GM21825 (cell line): ENCODE results near the gene PRIMPOL.

Experiments used
- ATAC-seq: cut with Tn5 transposase; IDR thresholded peaks from one replicate; pipeline ENCODE4 v1.9.1; 2021; ENCODE audit warnings: mild to moderate bottlenecking, moderate library complexity; ENCODE audit not compliant: unreplicated experiment

The PRIMPOL gene

DNA sequence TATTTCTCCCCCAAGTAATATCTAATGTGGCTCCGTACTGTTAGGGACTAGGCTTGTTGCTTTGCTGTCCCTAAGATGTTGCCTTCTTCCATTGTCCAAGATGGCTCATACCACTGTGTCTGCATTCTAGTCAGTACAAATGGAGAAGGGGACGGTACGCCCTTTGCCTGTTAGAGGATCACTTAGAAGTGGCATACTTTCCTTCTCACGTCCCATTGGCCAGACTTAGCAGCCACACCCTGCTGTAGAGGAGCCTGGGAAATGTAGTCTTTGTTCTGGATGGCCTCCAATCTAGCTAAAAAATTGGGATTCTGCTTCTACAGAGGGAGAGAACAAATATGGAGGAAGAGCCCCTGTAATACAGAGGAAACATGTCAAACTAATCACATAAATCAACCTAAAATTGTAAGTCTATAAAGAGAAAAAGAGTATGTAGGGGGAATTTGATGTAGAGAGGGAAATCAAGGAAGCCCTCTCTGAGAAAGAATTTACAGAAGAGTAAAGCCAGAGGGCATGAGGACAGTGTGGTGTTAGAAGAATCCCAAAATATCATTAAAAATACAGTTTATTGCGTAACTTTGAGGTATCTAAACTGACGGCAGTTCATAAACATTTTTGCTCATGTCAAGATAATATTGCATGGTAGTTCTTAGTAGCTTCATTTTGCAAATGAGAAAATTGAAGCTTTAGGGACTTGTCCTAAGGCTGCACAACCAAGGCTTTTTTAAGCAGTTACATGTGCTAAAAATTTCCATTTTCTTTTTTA is 15.1 kb downstream of the PRIMPOL start:
- ATAC-seq: no peak

DNA sequence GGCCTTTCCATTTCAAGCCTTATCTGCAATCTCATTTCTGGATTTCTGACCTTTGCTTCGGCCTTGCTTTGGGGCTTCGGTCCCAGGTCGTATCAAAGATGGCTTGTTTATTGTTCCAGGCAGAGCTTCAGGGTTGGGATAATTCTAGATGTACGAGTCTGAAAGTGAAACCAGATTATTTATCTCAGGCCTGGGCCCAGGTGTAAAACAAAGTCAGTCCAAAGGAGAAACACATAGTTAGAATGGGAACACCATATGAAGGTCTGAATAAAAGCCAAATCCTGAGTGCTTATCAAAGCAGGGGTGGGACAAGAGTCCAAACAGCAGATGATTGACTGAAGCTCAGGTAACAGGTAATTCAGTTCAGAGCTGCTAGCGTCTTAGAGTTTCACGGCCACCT is 17.1 kb downstream of the PRIMPOL start:
- no peak for ATAC-seq

DNA sequence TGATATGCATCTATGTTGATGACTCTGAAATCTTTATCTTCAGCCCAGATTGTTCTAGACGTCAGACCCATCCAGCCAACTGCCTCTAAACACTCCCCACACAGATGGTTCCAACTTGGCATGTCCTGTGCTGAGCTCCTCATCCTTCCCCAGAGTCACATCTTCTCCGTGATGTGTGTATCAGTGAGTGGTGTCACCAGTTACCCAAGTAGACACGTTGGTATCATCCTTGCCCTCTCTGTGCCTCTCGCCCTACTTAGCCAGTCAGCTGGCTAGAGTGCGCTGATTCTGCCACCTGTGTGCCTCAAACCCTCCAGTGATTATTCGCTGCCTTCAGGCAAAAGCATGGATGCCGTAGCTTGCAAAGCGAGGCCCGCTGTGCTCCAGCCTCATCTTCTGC is 18.6 kb downstream of the PRIMPOL start:
- ATAC-seq: no peak

DNA sequence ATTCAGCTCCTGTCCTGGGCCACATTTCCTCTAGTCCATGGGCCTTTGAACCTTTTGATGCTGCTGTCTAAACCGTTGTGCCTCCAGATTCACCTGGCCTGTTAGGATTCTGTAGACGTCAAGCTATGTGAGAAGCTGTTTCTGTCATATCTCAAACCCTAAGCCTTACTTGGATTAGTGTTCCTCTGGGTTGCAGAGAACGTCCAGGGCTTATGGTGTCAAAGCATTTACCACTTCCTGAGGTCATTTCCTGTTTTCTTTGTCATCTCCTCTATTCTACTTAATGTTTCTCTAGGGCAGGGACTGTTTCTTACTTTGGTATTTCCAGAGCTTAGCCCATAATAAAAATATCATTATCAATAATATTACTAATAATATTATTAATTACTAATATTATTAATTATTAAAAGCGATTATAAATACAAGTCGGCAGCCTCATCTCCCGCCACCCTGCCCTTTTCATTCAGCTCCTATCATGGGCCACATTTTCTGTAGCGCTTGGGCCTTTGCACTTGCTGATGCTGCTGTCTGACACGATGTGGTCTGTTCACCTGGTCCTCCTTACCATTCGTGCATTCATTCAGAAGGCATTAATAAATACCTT is 19.1 kb downstream of the PRIMPOL start:
- ATAC-seq: no peak

DNA sequence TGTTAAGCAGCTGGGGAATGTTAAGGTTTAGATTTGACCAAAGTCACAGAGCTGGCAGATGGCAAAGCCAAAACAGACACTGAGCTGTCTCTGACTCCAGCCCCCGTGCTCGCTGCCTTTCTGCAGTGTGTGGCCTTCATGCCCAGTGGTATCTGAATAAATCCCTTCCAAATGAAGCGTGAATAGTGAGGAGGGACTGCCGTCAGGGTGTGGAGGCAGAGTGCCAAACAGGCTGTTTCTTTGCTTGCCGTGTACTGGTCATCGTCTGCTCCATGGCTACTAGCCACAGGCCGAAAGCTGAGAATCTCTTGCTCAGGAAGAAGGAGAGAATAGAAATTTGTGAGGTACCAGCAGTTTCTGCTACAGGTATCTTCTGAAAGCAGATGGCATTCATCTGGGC is 19.7 kb downstream of the PRIMPOL start:
- no peak for ATAC-seq

DNA sequence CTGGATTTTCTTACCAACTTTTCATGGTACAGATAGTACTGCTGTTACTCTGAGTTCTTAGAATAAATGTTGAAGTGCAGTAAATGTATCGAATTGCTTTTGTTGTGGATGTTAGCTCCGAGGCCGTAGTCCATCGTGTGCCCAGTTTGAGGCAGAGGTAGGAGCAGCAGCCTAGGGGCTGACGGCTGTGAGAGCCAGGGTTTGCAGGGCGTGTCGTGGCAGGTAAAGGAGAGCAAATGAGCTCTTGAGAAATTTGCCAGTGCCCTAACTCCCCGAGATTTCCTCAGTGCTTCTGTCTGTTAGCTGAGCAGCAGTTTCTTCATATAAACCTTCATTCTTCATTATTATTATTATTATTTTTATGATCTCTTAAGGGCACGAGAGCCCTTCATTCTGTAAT is 21.6 kb downstream of the PRIMPOL start:
- no peak for ATAC-seq

DNA sequence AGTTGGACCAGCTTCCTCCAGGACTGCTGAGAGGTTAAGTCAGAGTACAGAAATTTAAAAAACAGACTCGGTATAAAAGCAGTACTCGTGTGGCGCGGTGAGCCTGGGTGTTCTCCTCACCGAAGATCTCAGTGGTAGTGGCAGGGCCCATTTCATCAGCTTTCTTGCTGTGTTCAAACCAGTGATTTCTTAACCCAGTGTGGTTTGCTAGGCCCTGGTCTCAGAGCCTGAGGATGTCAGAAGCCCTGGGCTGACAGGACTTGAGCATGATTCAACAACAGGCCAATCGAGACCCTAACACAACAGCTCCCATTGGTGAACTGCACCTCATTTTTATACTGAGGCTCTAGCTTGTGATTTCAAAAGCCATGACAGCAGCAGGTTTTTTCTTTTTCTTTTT is 23.2 kb downstream of the PRIMPOL start:
- no peak for ATAC-seq

DNA sequence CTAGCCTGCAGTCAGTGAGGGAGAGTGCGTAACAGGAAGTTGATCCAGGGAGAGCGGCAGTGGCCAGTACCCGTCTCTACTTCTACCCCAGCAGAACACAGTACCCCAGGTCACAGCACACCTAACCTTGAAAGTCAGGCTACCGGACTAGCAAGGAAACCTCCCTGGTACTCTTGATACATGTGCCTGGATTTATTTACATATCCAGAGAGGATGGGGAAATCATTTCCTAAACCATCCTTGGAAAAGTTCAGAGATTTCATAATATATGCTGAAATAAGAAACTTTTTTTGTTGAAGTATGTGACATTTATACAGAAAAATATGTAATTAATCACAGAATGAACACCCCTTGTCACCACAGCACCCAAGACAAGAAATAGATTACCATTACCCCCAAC is 24.5 kb downstream of the PRIMPOL start:
- no peak for ATAC-seq

DNA sequence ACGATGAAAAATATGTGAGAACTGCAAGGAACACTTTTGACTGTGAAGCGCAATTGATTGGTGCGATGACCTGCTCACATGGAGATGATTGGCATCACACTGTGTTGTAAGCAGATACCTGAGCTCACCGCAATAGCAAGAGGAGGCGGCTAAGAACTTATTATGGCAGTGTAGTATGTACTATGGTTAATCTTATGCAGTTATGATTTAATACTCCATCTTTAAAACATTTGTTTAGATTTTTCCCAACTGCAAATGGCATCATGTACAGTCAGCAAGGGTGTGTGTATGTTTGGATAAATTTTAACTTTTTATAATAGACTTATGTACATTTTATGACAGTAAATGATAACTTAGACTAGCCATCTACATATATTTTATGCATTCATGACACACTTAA is 25.5 kb downstream of the PRIMPOL start:
- ATAC-seq: no peak

DNA sequence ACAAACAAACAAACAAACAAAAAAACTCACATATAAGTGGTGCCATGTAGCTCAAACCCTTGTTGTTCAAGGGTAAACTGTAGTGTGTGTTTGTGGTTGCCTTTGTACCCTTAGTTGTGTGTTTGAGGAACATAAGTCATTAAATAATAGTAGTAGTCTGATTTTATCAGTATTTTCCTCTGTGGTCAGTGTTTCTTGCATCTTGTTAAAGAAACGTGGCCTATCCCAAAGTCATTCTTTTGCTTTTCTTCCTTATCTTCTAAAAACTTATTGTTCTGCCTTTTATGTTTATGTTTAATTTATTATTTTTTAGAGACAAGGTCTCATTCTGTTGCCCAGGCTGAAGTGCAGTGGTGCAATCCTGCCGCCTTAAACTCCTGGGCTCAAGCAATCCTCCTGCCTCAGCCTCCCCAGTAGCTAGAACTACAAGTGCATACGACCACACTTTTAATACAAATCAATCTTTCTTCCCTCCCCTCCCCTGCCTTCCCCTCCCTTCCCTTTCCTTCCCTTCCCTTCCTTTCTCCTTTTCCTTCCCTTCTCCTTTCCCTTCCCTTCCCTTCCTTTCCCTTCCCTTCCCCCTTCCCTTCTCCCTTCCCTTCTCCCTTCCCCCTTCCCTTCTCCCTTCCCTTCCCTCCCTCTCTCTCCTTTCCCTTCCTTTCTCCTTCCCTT is 26.4 kb downstream of the PRIMPOL start:
- no peak for ATAC-seq

DNA sequence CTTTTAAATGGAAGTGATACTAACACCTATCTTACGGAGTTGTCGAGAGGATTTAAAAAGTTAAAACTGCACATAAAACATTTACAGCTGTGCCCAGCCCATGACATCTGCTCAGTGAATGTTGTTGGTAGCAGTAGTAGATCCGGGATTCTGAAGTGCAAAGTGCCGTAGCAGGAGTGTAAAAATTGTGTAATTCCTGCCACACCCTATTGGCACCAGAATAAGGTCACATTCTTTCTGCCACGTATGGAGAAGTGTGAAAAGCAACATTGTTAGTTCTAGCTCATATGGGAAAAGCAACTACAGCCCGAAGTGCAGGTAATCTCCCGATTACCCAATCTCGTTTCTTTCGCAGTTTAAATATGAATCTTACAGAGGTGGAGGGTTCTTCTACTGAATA is 31.2 kb downstream of the PRIMPOL start:
- ATAC-seq: no peak

DNA sequence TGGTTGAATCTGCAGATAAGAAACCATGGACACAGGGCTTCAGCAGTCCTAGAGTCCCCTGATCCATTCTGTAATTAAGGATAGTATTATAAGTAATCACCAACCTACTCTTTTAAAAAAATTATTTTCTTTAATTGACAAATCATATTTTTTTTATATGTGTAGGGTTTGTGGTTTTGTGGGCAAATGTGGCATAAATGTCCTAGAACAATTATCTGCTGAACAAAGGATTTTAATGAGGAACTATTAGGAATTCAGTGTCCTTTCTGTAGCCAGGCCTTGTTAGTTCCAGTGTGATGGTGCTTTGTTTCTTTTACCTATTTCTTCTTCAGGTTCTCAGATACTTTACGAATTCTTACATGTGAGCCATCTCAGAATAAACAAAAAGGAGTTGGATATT is 32.4 kb downstream of the PRIMPOL start:
- no peak for ATAC-seq

DNA sequence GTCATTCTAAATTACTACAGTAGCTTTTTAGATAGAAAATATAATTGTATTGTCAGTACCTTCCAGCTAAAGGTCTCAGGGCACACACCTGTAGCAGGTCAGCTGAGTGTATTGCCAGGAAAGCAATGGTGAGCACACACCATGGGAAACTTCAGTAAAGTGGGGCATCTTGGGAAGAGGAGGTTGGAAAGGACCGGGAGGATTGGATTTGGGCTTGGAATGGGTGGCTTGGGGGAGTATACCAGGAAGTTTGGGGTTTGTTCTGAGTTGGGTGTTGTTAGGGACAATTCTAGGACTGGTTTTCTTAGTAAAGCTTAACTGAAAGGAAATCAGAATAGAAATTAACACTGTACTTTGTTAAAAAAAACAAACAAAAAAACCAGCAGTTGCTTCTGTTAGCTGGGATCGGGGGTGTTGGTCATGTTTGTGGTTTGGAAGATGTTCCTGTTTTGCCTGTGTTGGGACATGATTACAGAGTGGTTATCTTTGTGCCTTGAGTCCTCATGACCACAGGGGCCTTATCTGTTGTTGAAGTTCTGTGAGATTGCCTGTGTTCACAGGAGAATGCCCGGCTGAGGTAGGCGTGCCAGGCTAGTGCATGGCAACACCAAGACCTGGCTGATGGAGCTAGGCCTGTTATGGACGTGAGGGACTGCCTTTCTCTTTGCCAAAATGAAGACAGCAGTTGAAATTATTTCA is 35.1 kb downstream of the PRIMPOL start:
- ATAC-seq: no peak

DNA sequence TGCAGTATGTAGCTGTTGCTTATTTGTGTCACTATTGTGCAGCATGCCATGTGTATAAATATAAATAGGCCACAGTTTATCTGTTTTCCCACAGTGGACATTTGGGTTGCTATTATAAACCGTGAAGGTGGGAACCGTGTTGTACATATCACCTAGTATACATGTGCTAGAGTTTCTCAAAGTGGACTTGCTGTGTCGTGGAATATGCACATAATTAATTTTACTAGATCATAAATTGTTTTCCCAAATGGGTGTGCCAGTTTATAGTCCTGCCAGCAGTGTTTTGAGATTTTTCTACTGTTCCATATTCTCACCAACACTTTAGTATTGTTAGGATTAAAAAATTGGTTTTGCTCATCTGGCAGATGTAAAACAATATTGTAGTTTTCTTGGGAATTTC is 38.5 kb downstream of the PRIMPOL start:
- ATAC-seq: no peak

DNA sequence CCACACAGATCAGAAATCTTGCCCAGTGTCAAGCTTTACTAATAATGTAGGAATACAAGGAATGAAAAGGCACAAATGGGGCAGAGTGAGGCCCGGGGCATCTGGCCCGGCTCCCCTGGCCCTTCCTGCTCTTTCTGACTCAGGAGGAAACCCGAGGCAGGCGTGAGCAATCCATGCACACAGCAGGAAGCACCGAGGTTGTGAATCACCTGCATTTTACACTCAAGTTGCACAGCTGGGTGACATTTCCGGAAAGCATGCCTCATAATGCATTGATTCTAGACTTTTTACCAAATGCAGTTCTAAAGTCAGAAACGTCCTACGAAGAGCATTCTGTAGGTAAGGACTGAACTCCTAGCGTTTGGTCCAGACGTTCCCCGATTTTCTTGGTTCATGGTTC is 38.9 kb downstream of the PRIMPOL start:
- no peak for ATAC-seq

DNA sequence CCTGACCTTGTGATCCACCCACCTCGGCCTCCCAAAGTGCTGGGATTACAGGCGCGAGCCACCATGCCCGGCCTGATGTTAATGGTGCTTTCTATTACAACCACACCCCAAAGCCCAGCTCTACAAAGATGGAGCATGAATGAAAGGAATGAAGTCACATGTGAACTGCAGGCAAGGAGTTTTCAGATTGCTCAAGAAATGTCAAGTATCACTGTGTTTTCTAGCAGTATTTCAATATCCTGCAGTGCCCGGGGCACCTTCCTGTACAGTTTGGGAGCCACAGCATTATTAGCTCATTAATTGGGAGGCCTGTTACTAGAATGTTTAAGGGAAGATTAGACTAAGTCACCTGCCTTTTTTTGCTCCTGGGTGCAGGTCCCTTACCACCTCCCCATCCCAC is 40.1 kb downstream of the PRIMPOL start:
- no peak for ATAC-seq

DNA sequence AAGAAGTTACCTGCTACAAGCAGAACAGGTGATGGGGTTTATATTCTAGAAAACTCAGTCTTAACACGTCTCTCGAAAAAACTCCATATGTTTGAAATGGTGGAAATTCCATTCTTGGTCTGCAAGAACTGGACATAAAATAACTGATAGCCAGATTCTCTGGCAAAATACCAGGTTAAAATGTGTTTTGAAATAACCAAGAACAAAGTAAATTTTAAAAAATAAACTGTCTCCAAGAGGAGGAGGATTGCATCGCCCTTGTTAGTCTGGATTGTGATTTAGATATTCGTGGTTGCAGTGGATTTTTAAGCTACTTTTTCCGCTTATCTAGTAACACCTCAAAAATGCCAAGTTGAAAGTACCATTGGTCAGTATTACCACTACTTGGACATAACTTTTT is 43.5 kb downstream of the PRIMPOL start:
- no peak for ATAC-seq

DNA sequence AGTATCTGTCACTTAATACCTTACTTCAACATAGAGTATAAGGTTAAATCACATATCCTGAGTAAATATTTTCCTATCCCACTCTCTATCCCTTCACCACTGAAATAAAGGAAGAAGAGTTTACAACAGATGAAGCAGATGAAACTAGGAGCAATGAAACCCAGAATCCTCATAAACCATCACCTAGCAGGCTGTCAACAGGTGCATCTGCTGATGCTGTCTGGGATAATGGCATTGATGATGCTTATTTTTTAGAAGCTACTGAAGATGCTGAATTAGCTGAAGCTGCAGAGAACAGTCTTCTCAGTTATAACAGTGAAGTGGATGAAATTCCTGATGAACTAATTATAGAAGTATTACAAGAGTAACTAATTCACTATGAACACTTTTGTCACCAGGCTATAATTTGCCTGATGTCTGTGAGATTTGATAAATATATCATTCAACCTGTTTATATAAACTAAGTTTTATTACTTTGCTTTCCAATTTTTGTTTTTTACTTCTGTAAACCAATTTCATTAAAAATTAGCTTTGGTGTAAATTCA is 44.9 kb downstream of the PRIMPOL start:
- no peak for ATAC-seq

DNA sequence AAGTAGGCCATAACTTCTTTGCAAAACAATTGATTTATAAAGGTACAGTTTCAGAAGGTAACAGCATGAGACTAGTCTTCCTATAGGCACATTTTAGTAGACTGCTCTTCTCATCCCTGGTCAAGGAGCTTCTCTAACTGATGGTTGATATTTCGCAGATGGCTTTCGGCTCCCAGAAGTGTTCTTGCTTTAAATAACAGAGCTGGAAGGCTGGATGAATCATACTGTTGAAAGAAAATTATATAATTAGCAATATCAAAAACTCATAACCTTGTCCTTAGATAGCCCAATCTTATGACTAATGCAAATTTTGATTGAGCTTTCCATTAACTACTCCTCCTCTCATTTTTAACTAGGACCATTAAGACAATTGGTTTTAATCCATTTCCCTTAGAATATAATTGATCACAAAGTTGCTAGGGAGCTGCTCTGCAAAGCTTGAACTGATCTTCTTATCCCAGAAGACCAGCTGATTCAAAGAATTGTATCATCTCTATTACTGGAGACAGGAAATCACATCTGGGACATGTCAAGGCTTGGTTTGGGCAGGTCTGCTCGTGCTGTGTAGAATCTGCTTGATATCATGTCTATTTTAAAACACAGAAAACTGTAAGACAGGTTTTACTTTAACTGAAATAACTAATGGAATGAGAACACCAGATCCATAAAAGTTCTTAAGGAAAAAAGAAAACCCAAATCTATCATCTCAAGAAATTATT is 45.8 kb downstream of the PRIMPOL start:
- no peak for ATAC-seq

DNA sequence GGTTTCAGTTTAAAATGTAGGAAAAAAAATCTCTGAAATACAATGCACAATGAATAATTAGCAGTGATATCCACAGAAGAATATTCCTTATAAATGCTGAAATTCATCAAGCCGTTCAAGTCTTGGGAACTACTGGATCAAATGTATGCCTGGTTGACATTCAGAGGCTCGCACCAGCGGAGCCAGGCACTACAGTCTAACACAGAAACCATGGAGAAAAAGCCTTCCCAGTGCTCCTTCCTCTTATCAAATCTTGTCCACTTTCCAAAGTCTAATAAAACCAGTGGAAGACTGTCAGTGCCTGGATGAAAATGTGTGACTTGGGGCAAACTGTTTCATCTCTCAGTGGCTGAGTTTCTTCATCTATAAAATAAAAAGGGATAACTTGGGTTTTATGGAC is 48.4 kb downstream of the PRIMPOL start:
- ATAC-seq: no peak

DNA sequence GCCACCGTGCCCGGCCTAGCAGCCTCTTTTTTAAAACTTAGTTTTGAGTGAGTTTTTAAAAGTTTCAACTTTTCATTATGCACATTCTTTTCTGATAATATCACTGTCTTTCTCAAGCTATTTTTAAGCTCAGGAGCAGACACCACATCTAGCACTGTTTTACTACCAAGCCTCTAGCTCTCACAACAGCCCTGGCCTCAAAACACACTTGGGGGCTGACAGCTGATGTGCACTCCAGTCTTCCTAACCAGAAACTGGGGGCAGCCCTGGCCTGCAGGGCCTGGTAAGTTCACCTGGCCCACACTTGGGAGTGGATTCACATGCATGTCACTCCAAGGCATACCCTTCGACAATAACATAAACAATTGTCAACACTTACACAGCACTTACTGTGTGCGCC is 50.4 kb downstream of the PRIMPOL start:
- ATAC-seq: no peak
